ENCODE measurements around the gene BCOR. TPM values are rescaled to one million over a fixed set of nuclear protein-coding genes. Genes with fewer than 3 reads are reported as not detected.

Gene BCOR
- total RNA-seq, 1 experiment from 2014 or later = 48.3 TPM

- intact Hi-C loops (cut with micrococcal nuclease; ENCODE audit: unreplicated experiment) = no loop called here
These were observed 20.0 kb upstream of the BCOR start for GRCh38 chrX:40117715-40118285.

GRCh38 chrX:40116925-40117324 lies 19.2 kb upstream of the BCOR start:
- Histone ChIP-seq H3K27ac (ENCODE audit: low read length) (no peak overlapping the region), H3K9me3 (ENCODE audit: control insufficient read depth, insufficient read depth, low read depth, low read length) (no peaks in the 10 kb centered on the region), H3K4me1 (ENCODE audit: control insufficient read depth, insufficient read depth, low read length) (no peaks in the 10 kb centered on the region), H3K27me3 (ENCODE audit: control insufficient read depth, insufficient read depth, low read length) (no peaks in the 10 kb centered on the region), H3K36me3 (ENCODE audit: control insufficient read depth, insufficient read depth, low read length) (no peaks in the 10 kb centered on the region), H3K4me3 (ENCODE audit: low read depth in 2 of 2, low read length in 2 of 2) (no peak overlapping the region)
- ChIA-PET POLR2A (no interaction called here), CTCF (no interaction called here)
- BruUV-seq (replicated peaks) = no TSS peak
- intact Hi-C loops (cut with micrococcal nuclease; ENCODE audit: unreplicated experiment) (no loop called here), in situ Hi-C loops (cut with HindIII; ENCODE audit: low pct_unique_long_range_greater_than_20kb, low sequenced_read_pairs) (no loop called here)
- no peak for TF ChIP-seq SIN3A (IDR thresholded peaks at IDR 0.05; ENCODE audit: borderline replicate concordance, insufficient read depth, low read depth, low read length)
- TF ChIP-seq REST (IDR thresholded peaks at IDR 0.05; ENCODE audit: insufficient read depth in 1 of 2, low read depth in 2 of 2, low read length in 1 of 2) = no peak
- TF ChIP-seq POLR2AphosphoS5 (IDR thresholded peaks at IDR 0.05; ENCODE audit: low read depth, low read length) = no peak
- TF ChIP-seq CTCF (IDR thresholded peaks at IDR 0.05) = no peak
- no peak for TF ChIP-seq TCF7L2 (IDR thresholded peaks at IDR 0.05; ENCODE audit: low read depth, low read length)
- ATAC-seq = no peak
- no peak for DNase-seq (ENCODE audit: low read depth, low spot score)

More at GRCh38 chrX:40117715-40118285, 20.0 kb upstream of the BCOR start:
- Histone ChIP-seq H3K4me1 (ENCODE audit: control insufficient read depth, insufficient read depth, low read length) (no peaks in the 10 kb centered on the region), H3K4me3 (ENCODE audit: low read depth in 2 of 2, low read length in 2 of 2) (no peak overlapping the region), H3K9me3 (ENCODE audit: control insufficient read depth, insufficient read depth, low read depth, low read length) (no peaks in the 10 kb centered on the region), H3K36me3 (ENCODE audit: control insufficient read depth, insufficient read depth, low read length) (no peaks in the 10 kb centered on the region), H3K27ac (ENCODE audit: low read length) (no peak overlapping the region), H3K27me3 (ENCODE audit: control insufficient read depth, insufficient read depth, low read length) (no peaks in the 10 kb centered on the region)
- POLR2A ChIA-PET = no interaction called here
- DNase-seq (ENCODE audit: low read depth, low spot score) = no peak
- in situ Hi-C loops (cut with HindIII; ENCODE audit: low pct_unique_long_range_greater_than_20kb, low sequenced_read_pairs) = no loop called here
- CTCF ChIA-PET = no interaction called here
- BruUV-seq (replicated peaks) = no TSS peak
- TF ChIP-seq TCF7L2 (IDR thresholded peaks at IDR 0.05; ENCODE audit: low read depth, low read length) = no peak
- TF ChIP-seq CTCF (IDR thresholded peaks at IDR 0.05) = no peak
- no peak for TF ChIP-seq SIN3A (IDR thresholded peaks at IDR 0.05; ENCODE audit: borderline replicate concordance, insufficient read depth, low read depth, low read length)
- TF ChIP-seq REST (IDR thresholded peaks at IDR 0.05; ENCODE audit: insufficient read depth in 1 of 2, low read depth in 2 of 2, low read length in 1 of 2) = no peak
- TF ChIP-seq POLR2AphosphoS5 (IDR thresholded peaks at IDR 0.05; ENCODE audit: low read depth, low read length) = no peak
- no peak for ATAC-seq
